Fibroblast of pulmonary artery (primary cell): Measurements from ENCODE around the gene OR10Z1.

Experiments
- DNase-seq: peaks from one replicate; pipeline ENCODE4 v3.0.0-alpha.2; 2010; ENCODE audit warnings: low read depth
- H3K4me3 ChIP-seq: replicated peaks from 2 replicates; pipeline ENCODE4 v1.5.1; 2011; ENCODE audit warnings: low read depth, mild to moderate bottlenecking, control low read depth, low read length, moderate library complexity
- TF ChIP-seq, protein P1 (sequence below): IDR thresholded peaks from 2 replicates; pipeline ENCODE4 v1.5.1; 2011; ENCODE audit warnings: mild to moderate bottlenecking, control low read depth, low read length, inconsistent platforms; ENCODE audit errors: missing control alignments

Gene OR10Z1

DNA sequence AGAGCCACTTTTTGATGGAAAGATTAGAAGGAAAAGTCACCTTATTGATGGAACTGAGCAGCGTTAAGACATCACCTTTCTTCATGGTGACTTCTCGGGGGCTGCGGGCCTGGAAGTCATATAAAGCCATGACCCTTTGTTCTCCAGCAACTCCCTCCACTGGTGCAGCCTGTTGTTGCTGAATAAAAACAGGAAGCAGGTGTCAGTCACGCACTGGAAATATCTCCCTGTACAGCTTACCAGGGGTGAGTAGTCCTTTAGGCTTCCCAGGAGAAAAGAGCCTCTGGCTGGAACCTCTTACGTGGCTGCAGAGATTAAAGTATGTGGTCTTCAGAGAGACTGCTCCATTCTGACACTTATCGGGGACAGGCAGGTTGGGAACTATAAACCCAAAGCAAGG lies 49.5 kb downstream of the OR10Z1 start:
- DNase-seq = no peak
- no peak overlapping the region for H3K4me3 ChIP-seq
- TF ChIP-seq, protein P1, sequence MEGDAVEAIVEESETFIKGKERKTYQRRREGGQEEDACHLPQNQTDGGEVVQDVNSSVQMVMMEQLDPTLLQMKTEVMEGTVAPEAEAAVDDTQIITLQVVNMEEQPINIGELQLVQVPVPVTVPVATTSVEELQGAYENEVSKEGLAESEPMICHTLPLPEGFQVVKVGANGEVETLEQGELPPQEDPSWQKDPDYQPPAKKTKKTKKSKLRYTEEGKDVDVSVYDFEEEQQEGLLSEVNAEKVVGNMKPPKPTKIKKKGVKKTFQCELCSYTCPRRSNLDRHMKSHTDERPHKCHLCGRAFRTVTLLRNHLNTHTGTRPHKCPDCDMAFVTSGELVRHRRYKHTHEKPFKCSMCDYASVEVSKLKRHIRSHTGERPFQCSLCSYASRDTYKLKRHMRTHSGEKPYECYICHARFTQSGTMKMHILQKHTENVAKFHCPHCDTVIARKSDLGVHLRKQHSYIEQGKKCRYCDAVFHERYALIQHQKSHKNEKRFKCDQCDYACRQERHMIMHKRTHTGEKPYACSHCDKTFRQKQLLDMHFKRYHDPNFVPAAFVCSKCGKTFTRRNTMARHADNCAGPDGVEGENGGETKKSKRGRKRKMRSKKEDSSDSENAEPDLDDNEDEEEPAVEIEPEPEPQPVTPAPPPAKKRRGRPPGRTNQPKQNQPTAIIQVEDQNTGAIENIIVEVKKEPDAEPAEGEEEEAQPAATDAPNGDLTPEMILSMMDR = no peak
